Right ventricle myocardium inferior (tissue), 1 donor: ENCODE measurements around the gene RAB7B. TPM values are rescaled to one million over a fixed set of nuclear protein-coding genes. Genes with fewer than 3 reads are reported as not detected.
"Not testable (repeated sequence)": the region's sequence is repeated elsewhere in the genome, so short reads cannot be mapped to it uniquely, and the experiment has no call there.

Source experiments
- ATAC-seq: fragments of 200-7000 bp; cut with Tn5 transposase; one replicate; pipeline ENCODE4 v1.9.1; 2020; ENCODE audit warnings: mild to moderate bottlenecking, moderate library complexity
- DNase-seq: peaks from one replicate; pipeline ENCODE4 v3.0.0; 2021; ENCODE audit errors: missing footprints
- intact Hi-C: fragments of 100-400 bp; cut with DNase I; formaldehyde crosslinking; loops from one replicate; pipeline ENCODE4 v1.11.0; 2022
- long read RNA-seq: library from polyadenylated mRNA; unstranded; transcript quantifications from one replicate; pipeline ENCODE4 v2.0.0, GENCODE V29; 2021
- total RNA-seq: library from RNA; stranded (reverse); fragmentation: NEBNext Ultra II Directional; extraction: Animal tissue kit (Norgen Biotek cat#: 25700); gene quantifications from one replicate; pipeline ENCODE4 v1.2.1, GENCODE V29; 2021
- donor health status: DM: no; HTN: yes; CAD: no; lungs with severe emphysema.

The RAB7B gene
- total RNA-seq, result 1.6 TPM
- long read RNA-seq, partial matches to known transcripts, result 0 of 2 reads
- long read RNA-seq, other reads (novel, unspliced or antisense), result 1 of 2 reads

- DNase-seq (peak; percentile 83), ATAC-seq (peak; percentile 83)
- intact Hi-C loops, result no loop called here
These were observed at the start of gene RAB7B for GRCh38 chr1:206002871-206003801. Gene RAB7B, minus strand, starts transcription at chr1:206003395. Its CDS starts 9,260 bp downstream, at chr1:205994135.

GRCh38 chr1:206052231-206052865, 49.2 kb upstream of the RAB7B start:
- ATAC-seq, DNase-seq, intact Hi-C loops: not testable (repeated sequence)

- ATAC-seq, result no peak
- intact Hi-C loops, result no loop called here
- DNase-seq, result no peak
These were observed 47.5 kb upstream of the RAB7B start for GRCh38 chr1:206050655-206051235.

GRCh38 chr1:206049919-206050600, 46.9 kb upstream of the RAB7B start:
- DNase-seq (no peak), ATAC-seq (no peak)
- intact Hi-C loops, result no loop called here

- ATAC-seq (no peak), DNase-seq (no peak)
- intact Hi-C loops, result no loop called here
These were observed 46.1 kb upstream of the RAB7B start for GRCh38 chr1:206049293-206049692.

GRCh38 chr1:206048582-206048981, 45.4 kb upstream of the RAB7B start:
- ATAC-seq (no peak), DNase-seq (no peak)
- intact Hi-C loops, result no loop called here

GRCh38 chr1:206047271-206047670, 44.1 kb upstream of the RAB7B start:
- intact Hi-C loops, result no loop called here
- ATAC-seq, result no peak
- no peak for DNase-seq

- intact Hi-C loops, result no loop called here
- DNase-seq (no peak), ATAC-seq (no peak)
These were observed 38.4 kb upstream of the RAB7B start for GRCh38 chr1:206041640-206042039.

GRCh38 chr1:206040328-206040727, 37.1 kb upstream of the RAB7B start:
- ATAC-seq, result no peak
- intact Hi-C loops, result no loop called here
- DNase-seq, result no peak

GRCh38 chr1:206039046-206039973, 36.1 kb upstream of the RAB7B start:
- no peak for ATAC-seq
- no peak for DNase-seq
- intact Hi-C loops, result no loop called here

GRCh38 chr1:206037581-206037980, 34.4 kb upstream of the RAB7B start:
- ATAC-seq, result no peak
- DNase-seq, result no peak
- intact Hi-C loops, result no loop called here

GRCh38 chr1:206036663-206037455, 33.7 kb upstream of the RAB7B start:
- intact Hi-C loops, result no loop called here
- no peak for ATAC-seq
- no peak for DNase-seq

- ATAC-seq, result no peak
- intact Hi-C loops, result no loop called here
- no peak for DNase-seq
These were observed 31.8 kb upstream of the RAB7B start for GRCh38 chr1:206035027-206035426.

GRCh38 chr1:206032380-206033140, 29.4 kb upstream of the RAB7B start:
- DNase-seq (no peak), ATAC-seq (no peak)
- intact Hi-C loops, result no loop called here

GRCh38 chr1:206030714-206031113, 27.5 kb upstream of the RAB7B start:
- intact Hi-C loops, result loop anchor here (2.0 kb wide), 1 partner anchor 76 kb away; no protein-coding TSS in a partner anchor
- ATAC-seq (peak; percentile 67), DNase-seq (peak; percentile 77)

- no peak for ATAC-seq
- no peak for DNase-seq
- intact Hi-C loops, result loop anchor here (2.0 kb wide), 1 partner anchor 77 kb away; no protein-coding TSS in a partner anchor
These were observed 27.0 kb upstream of the RAB7B start for GRCh38 chr1:206030191-206030590.
